Measurements from ENCODE around the gene CARD11. TPM values are rescaled to one million over a fixed set of nuclear protein-coding genes. Genes with fewer than 3 reads are reported as not detected.

CARD11 gene
- total and polyA plus RNA-seq, 2 of the 13 experiments (the other 11 are each of a cell fraction or from before 2014, with no cell fraction given), result 0.04 TPM; not detected in 1

- TF ChIP-seq ZNF646 (CRISPR knock-in tag; IDR thresholded peaks at IDR 0.05) (peak; percentile 98), ZNF598 (CRISPR knock-in tag; IDR thresholded peaks at IDR 0.05; ENCODE audit: borderline replicate concordance) (no peak), MAX (IDR thresholded peaks at IDR 0.05) (peak; percentile 42; the same call in 1 of the 2 replicates), RAD21 (CRISPR knock-in tag; IDR thresholded peaks at IDR 0.05) (peak; percentile 78), SALL1 (CRISPR knock-in tag; IDR thresholded peaks at IDR 0.05) (0 out of 2 replicates have a peak, but pooled peaks have one; percentile 19), CBX1 (IDR thresholded peaks at IDR 0.05; ENCODE audit: low read depth) (no peak), DRAP1 (CRISPR knock-in tag; IDR thresholded peaks at IDR 0.05) (no peak), ZBTB7A (CRISPR knock-in tag; IDR thresholded peaks at IDR 0.05) (peak; percentile 56; the same call in 1 of the 2 replicates), AHR (CRISPR knock-in tag; IDR thresholded peaks at IDR 0.05) (no peak), ZNF230 (CRISPR knock-in tag; IDR thresholded peaks at IDR 0.05) (peak; percentile 77; the same call in 1 of the 2 replicates), ARNTL (CRISPR knock-in tag; IDR thresholded peaks at IDR 0.05) (0 out of 2 replicates have a peak, but pooled peaks have one; percentile 23), CTCF (CRISPR knock-in tag; IDR thresholded peaks at IDR 0.05) (peak; percentile 93), ZNF792 (CRISPR knock-in tag; IDR thresholded peaks at IDR 0.05) (no peak), MNT (IDR thresholded peaks at IDR 0.05) (peak; percentile 80), ZNF274 (CRISPR knock-in tag; IDR thresholded peaks at IDR 0.05) (0 out of 2 replicates have a peak, but pooled peaks have one; percentile 35), BHLHE40 (IDR thresholded peaks at IDR 0.05; ENCODE audit: low read length) (peak; percentile 91)
These were observed 156.8 kb downstream of the CARD11 start (continued) for GRCh38 chr7:2886900-2887299.
